Stimulated activated CD4-positive, alpha-beta T cell treated with anti-CD3 and anti-CD28 coated beads, Interleukin-12 subunit alpha, Interleukin-12 subunit beta, amount 100 ng/mL, for 24 hours (primary cell): ENCODE results near the gene OR6C6.
"Not testable (repeated sequence)": the region's sequence is repeated elsewhere in the genome, so short reads cannot be mapped to it uniquely, and the experiment has no call there.

Source experiments
- DNase-seq, 2 experiments: peaks; one replicate each; pipeline ENCODE4 v3.0.0-alpha.2; 2020; ENCODE audit warnings: low read depth in 2 of 2

OR6C6 gene

GRCh38 chr12:55296469-55296868 lies at the start of gene OR6C6:
Gene OR6C6 (minus strand): TSS chr12:55296569. CDS start chr12:55295232, 1,337 bp downstream.
- no peak for DNase-seq

GRCh38 chr12:55336002-55336401 lies 39.6 kb upstream of the OR6C6 start:
- no peak for DNase-seq

- DNase-seq, result no peak
Measured at GRCh38 chr12:55330446-55330845, 34.1 kb upstream of the OR6C6 start, which contains the start of gene OR6C3. Gene OR6C3 (plus strand): TSS chr12:55330746. CDS start chr12:55331701, 955 bp downstream.

GRCh38 chr12:55325801-55326200 lies 29.4 kb upstream of the OR6C6 start:
- not testable (repeated sequence) for DNase-seq

- DNase-seq, result no peak
Measured at GRCh38 chr12:55320201-55320600, 23.8 kb upstream of the OR6C6 start.

- no peak for DNase-seq
Measured at GRCh38 chr12:55314043-55314442, 17.7 kb upstream of the OR6C6 start, which contains the start of gene OR6C1. Gene OR6C1 (plus strand): TSS chr12:55314343. CDS start chr12:55320600, 6,257 bp downstream.

- no peak for DNase-seq
Measured at GRCh38 chr12:55289999-55290398, 6.4 kb downstream of the OR6C6 start.

GRCh38 chr12:55280991-55281390 lies 15.4 kb downstream of the OR6C6 start:
- DNase-seq, result no peak

GRCh38 chr12:55258303-55258702 lies 38.1 kb downstream of the OR6C6 start:
- DNase-seq, result no peak

- no peak for DNase-seq
Measured at GRCh38 chr12:55256831-55257230, 39.5 kb downstream of the OR6C6 start.

- DNase-seq, result no peak
Measured at GRCh38 chr12:55253281-55253680, 43.1 kb downstream of the OR6C6 start.

GRCh38 chr12:55250944-55251343 lies 45.4 kb downstream of the OR6C6 start:
- DNase-seq, result no peak

GRCh38 chr12:55246159-55246558 lies 50.2 kb downstream of the OR6C6 start:
- no peak for DNase-seq

GRCh38 chr12:55244309-55244708 lies 52.1 kb downstream of the OR6C6 start, which contains the start of gene OR6C74:
Gene OR6C74 (plus strand): TSS chr12:55244609. CDS start chr12:55247288, 2,679 bp downstream.
- DNase-seq, result no peak
